Tibial nerve (tissue), 4 donors: ENCODE measurements around the gene MBD3L2.

Source experiments
- EP300 ChIP-seq, 2 donors: sonication (generic); formaldehyde crosslinking; IDR thresholded peaks; one replicate each; pipeline ENCODE4 v1.6.1; 2017; ENCODE audit warnings: antibody characterized with exemption in 2 of 2, mild to moderate bottlenecking in 1 of 2
- POLR2A ChIP-seq, 2 donors: fragments of 450-650 bp; IDR thresholded peaks; one replicate each; pipeline ENCODE4 v1.6.1; 2017; ENCODE audit warnings: antibody characterized with exemption in 2 of 2, mild to moderate bottlenecking in 2 of 2, moderate library complexity in 2 of 2
- TF ChIP-seq, protein P1 (sequence below), 5 experiments: fragments of 200-600 bp in 3 of 5; fragments of 450-650 bp in 2 of 5; sonication (generic) in 3 of 5; IDR thresholded peaks; one replicate each; pipeline ENCODE4 v1.5.1; 2016 to 2019; ENCODE audit warnings: antibody characterized with exemption in 5 of 5, mild to moderate bottlenecking in 3 of 5, moderate library complexity in 2 of 5

DNA sequence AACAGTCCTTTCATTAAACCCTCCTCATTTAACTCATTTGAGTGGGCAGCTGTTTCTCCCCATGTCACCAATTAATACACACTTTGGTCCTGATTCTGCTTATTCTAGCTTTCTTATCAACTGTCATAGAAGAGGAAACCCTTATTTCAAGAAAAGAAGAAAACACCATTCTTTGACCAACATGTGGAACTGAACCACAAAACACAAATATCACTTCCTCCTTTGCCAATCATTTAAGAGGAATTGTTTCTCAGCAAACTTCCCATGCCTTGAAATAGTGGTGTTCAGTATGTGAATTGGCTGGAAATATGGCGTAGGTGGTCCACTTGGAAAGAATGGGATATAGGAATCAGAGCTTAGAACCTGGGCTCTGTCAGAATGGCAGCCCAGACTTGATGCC lies 48.3 kb upstream of the MBD3L2 start:
- TF ChIP-seq, protein P1, sequence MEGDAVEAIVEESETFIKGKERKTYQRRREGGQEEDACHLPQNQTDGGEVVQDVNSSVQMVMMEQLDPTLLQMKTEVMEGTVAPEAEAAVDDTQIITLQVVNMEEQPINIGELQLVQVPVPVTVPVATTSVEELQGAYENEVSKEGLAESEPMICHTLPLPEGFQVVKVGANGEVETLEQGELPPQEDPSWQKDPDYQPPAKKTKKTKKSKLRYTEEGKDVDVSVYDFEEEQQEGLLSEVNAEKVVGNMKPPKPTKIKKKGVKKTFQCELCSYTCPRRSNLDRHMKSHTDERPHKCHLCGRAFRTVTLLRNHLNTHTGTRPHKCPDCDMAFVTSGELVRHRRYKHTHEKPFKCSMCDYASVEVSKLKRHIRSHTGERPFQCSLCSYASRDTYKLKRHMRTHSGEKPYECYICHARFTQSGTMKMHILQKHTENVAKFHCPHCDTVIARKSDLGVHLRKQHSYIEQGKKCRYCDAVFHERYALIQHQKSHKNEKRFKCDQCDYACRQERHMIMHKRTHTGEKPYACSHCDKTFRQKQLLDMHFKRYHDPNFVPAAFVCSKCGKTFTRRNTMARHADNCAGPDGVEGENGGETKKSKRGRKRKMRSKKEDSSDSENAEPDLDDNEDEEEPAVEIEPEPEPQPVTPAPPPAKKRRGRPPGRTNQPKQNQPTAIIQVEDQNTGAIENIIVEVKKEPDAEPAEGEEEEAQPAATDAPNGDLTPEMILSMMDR (IDR thresholded peaks at IDR 0.05): no peak
- TF ChIP-seq POLR2A (IDR thresholded peaks at IDR 0.05) (no peak), EP300 (IDR thresholded peaks at IDR 0.05) (no peak)
